ENCODE data around the gene WDPCP. TPM values are rescaled to one million over a fixed set of nuclear protein-coding genes. Genes with fewer than 3 reads are reported as not detected.
A peak's percentile ranks its signal among the peaks of the same experiment; 100 is the strongest.

The WDPCP gene
- total and polyA plus RNA-seq, 7 donors: 0.60 to 35.5 (median 14.0) TPM

GRCh38 chr2:63591566-63592175 lies 3.4 kb upstream of the WDPCP start:
- intact Hi-C loops (cut with DNase I): no loop called here
- no peaks in the 10 kb centered on the region for H3K27me3 ChIP-seq
- peaks cover 0 to 33% (median 4%) of the 10 kb centered on the region in 4 donors for H3K36me3 ChIP-seq
- TF ChIP-seq EP300 (IDR thresholded peaks at IDR 0.05) (no peak), CTCF (IDR thresholded peaks at IDR 0.05) (no peak), POLR2A (IDR thresholded peaks at IDR 0.05) (no peak), POLR2AphosphoS5 (IDR thresholded peaks at IDR 0.05) (no peak)
- H3K9me3 ChIP-seq: no peaks in the 10 kb centered on the region
- peak overlapping the region; percentile 72 to 92 (median 90) for H3K27ac ChIP-seq
- no peak overlapping the region for H3K4me3 ChIP-seq
- DNase-seq: no peak
- 75 to 90% methylated on average over 3 of the region's 3 CpGs for WGBS, 2 donors
- peaks cover 0 to 70% (median 58%) of the 10 kb centered on the region in 4 donors for H3K4me1 ChIP-seq

- peak overlapping the region in 1 of 4 donors; percentile 4 for H3K4me3 ChIP-seq
- intact Hi-C loops (cut with DNase I): no loop called here
Measured at GRCh38 chr2:63590626-63591408, 2.5 kb upstream of the WDPCP start.

GRCh38 chr2:63589148-63589958 lies 1.1 kb upstream of the WDPCP start:
- H3K36me3 ChIP-seq: peaks cover 0 to 10% (median 0%) of the 10 kb centered on the region in 4 donors
- peak overlapping the region; percentile 82 to 84 (median 83) for H3K4me3 ChIP-seq
- peak overlapping the region; percentile 84 to 92 (median 90) for H3K27ac ChIP-seq
- H3K9me3 ChIP-seq: no peaks in the 10 kb centered on the region
- no peak for DNase-seq
- TF ChIP-seq POLR2AphosphoS5 (IDR thresholded peaks at IDR 0.05) (no peak), POLR2A (IDR thresholded peaks at IDR 0.05) (peak in 1 of 2 donors; percentile 2)
- H3K27me3 ChIP-seq: no peaks in the 10 kb centered on the region
- 8% methylated on average over 26 of the region's 26 CpGs for WGBS, 2 donors
- peaks cover 0 to 52% (median 49%) of the 10 kb centered on the region in 4 donors for H3K4me1 ChIP-seq
- intact Hi-C loops (cut with DNase I): loop anchor here (5.0 kb wide), 1 partner anchor 253 kb away; the partner anchor contains the start of gene UGP2

More at GRCh38 chr2:63590626-63591408, 2.5 kb upstream of the WDPCP start:
- TF ChIP-seq POLR2A (IDR thresholded peaks at IDR 0.05) (no peak), POLR2AphosphoS5 (IDR thresholded peaks at IDR 0.05) (peak in 1 of 4 donors; percentile 36)
- H3K27me3 ChIP-seq: no peaks in the 10 kb centered on the region
- peak; percentile 84 for DNase-seq
- H3K4me1 ChIP-seq: peaks cover 0 to 65% (median 57%) of the 10 kb centered on the region in 4 donors
- no peaks in the 10 kb centered on the region for H3K9me3 ChIP-seq
- WGBS, 2 donors: 51 to 56% methylated on average over 3 of the region's 3 CpGs
- H3K36me3 ChIP-seq: peaks cover 0 to 24% (median 3%) of the 10 kb centered on the region in 4 donors
- peak overlapping the region; percentile 72 to 92 (median 90) for H3K27ac ChIP-seq

DNA sequence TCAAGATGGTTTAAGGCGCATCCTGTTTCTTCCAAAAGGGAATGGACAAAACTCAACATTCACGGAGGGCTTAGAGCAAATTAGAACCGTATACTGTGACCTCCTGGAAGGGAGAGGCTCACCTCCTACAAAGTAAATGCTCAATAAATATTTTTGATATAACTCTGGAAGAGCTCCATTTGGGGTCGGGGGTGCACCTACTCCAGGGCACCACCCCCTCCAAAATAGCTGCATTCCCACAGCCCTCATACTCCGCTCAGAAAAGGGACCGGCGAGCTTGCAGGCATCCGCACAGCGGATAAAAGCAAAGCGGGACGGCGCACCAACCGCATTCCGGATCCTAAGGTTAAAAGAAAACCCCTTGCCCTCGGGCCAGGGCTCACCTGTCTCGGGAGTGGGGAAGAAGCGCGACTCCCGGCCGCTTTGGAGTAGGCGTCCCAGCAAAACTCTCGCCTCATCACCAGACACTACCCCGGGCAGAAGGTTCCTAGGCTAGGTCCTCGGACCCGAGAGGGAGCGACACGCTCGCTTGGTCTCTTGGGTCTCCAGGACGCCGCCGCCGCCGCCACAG lies 378 bp downstream of the WDPCP start:
- H3K9me3 ChIP-seq: no peaks in the 10 kb centered on the region
- 1% methylated on average over 33 of the region's 33 CpGs for WGBS, 2 donors
- no peak for DNase-seq
- no peaks in the 10 kb centered on the region for H3K36me3 ChIP-seq
- peak overlapping the region; percentile 82 to 84 (median 83) for H3K4me3 ChIP-seq
- peaks cover 0 to 45% (median 41%) of the 10 kb centered on the region in 4 donors for H3K4me1 ChIP-seq
- TF ChIP-seq POLR2AphosphoS5 (IDR thresholded peaks at IDR 0.05) (no peak), POLR2A (IDR thresholded peaks at IDR 0.05) (no peak), EP300 (IDR thresholded peaks at IDR 0.05) (no peak), CTCF (IDR thresholded peaks at IDR 0.05) (no peak)
- H3K27ac ChIP-seq: peak overlapping the region; percentile 84 to 92 (median 90)
- intact Hi-C loops (cut with DNase I): loop anchor here (5.0 kb wide), 1 partner anchor 254 kb away; the partner anchor contains the start of gene UGP2
- H3K27me3 ChIP-seq: no peaks in the 10 kb centered on the region

DNA sequence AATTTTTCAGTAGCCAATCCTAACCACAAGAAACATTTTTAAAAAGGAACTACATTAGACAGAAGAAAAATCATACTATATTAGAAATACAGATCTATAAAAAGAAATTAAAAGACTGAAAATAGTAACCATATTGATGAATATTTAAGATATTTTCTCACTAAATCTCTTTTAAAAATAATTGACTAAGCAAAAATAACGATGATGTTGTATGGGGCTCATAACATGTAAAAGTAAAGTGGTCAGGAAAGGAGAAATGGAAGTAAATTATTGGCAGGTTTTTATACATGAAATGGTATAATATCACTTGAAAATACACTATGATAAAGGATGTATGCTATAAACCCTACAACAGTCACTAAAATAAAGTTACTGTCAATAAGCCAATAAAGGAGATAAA lies 5.4 kb downstream of the WDPCP start:
- Histone ChIP-seq H3K36me3 (no peaks in the 10 kb centered on the region), H3K9me3 (no peaks in the 10 kb centered on the region), H3K4me3 (no peak overlapping the region), H3K27me3 (no peaks in the 10 kb centered on the region), H3K4me1 (peaks cover 0 to 29% (median 19%) of the 10 kb centered on the region in 4 donors), H3K27ac (no peak overlapping the region)
- WGBS, 2 donors: 87 to 91% methylated on average over 1 of the region's 1 CpG
- intact Hi-C loops (cut with DNase I): no loop called here
- TF ChIP-seq EP300 (IDR thresholded peaks at IDR 0.05) (no peak), POLR2A (IDR thresholded peaks at IDR 0.05) (no peak)
- DNase-seq: no peak
